HepG2 (cell line): Measurements from ENCODE around the gene NLRC3. TPM values are rescaled to one million over a fixed set of nuclear protein-coding genes. Genes with fewer than 3 reads are reported as not detected.

Experiments
- ATM ChIP-seq: fragments of 450-650 bp; IDR thresholded peaks from 2 replicates; pipeline ENCODE4 v1.7.1; 2017; ENCODE audit warnings: mild to moderate bottlenecking, borderline replicate concordance
- GZF1 ChIP-seq: sonication (generic); formaldehyde crosslinking; IDR thresholded peaks from 2 replicates; pipeline ENCODE4 v1.5.1; 2020; ENCODE audit warnings: mild to moderate bottlenecking, missing genetic modification reagents
- MAZ ChIP-seq, 2 experiments: sonication (generic) in 1 of 2; formaldehyde crosslinking in 1 of 2; IDR thresholded peaks; 2 replicates each; pipeline versions ENCODE4 v1.5.0 to v1.6.1; 2012 to 2020; ENCODE audit warnings: low read depth in 2 of 2, mild to moderate bottlenecking in 2 of 2, borderline replicate concordance in 1 of 2, improper control_type of control experiment in 1 of 2, low read length in 1 of 2, missing genetic modification reagents in 1 of 2, moderate library complexity in 1 of 2
- SCMH1 ChIP-seq: sonication (generic); formaldehyde crosslinking; IDR thresholded peaks from 2 replicates; pipeline ENCODE4 v1.9.0; 2021; ENCODE audit warnings: missing genetic modification reagents, mild to moderate bottlenecking, borderline replicate concordance
- SMYD3 ChIP-seq: sonication (generic); formaldehyde crosslinking; IDR thresholded peaks from 2 replicates; pipeline ENCODE4 v1.8.1; 2023; ENCODE audit warnings: mild to moderate bottlenecking, missing genetic modification reagents
- TBX2 ChIP-seq: sonication (generic); formaldehyde crosslinking; IDR thresholded peaks from 2 replicates; pipeline ENCODE4 v1.5.0; 2020; ENCODE audit warnings: missing genetic modification reagents, mild to moderate bottlenecking, borderline replicate concordance
- ZNF547 ChIP-seq: sonication (generic); formaldehyde crosslinking; IDR thresholded peaks from 2 replicates; pipeline ENCODE4 v1.5.1; 2020; ENCODE audit warnings: mild to moderate bottlenecking, missing genetic modification reagents
- ZNF552 ChIP-seq: sonication (generic); formaldehyde crosslinking; IDR thresholded peaks from 2 replicates; pipeline ENCODE4 v1.9.0; 2022; ENCODE audit warnings: missing genetic modification reagents, mild to moderate bottlenecking, borderline replicate concordance
- ZNF598 ChIP-seq: sonication (generic); formaldehyde crosslinking; IDR thresholded peaks from 2 replicates; pipeline ENCODE4 v1.5.1; 2020; ENCODE audit warnings: mild to moderate bottlenecking, missing genetic modification reagents, borderline replicate concordance
- ZNF605 ChIP-seq: sonication (generic); formaldehyde crosslinking; IDR thresholded peaks from 2 replicates; pipeline ENCODE4 v1.8.0; 2022; ENCODE audit warnings: mild to moderate bottlenecking, missing genetic modification reagents
- ZNF746 ChIP-seq: sonication (generic); formaldehyde crosslinking; IDR thresholded peaks from 2 replicates; pipeline ENCODE4 v1.8.0; 2022; ENCODE audit warnings: mild to moderate bottlenecking, missing genetic modification reagents
- polyA plus RNA-seq, 8 experiments: library from polyadenylated mRNA; depleted of rRNA in 3 of 8; stranded (reverse) in 7 of 8; unstranded in 1 of 8; fragments of >200 nt; fragmentation: Illumina TruSeq in 4 of 8; extraction: Trizol in 4 of 8; gene quantifications; 2 replicates each; pipeline versions ENCODE4 v1.2.1 to v1.2.3, GENCODE V29; 2011 to 2016; ENCODE audit warnings: low read depth in 4 of 8, missing spikeins in 1 of 8, mixed read lengths in 1 of 8; ENCODE audit not compliant: insufficient read depth in 1 of 8
- total RNA-seq, 5 experiments: library from RNA; depleted of rRNA; stranded (reverse); fragments of >200 nt; fragmentation: Illumina TruSeq; extraction: Trizol; gene quantifications; 2 replicates each; pipeline ENCODE4 v1.2.3, GENCODE V29; 2016; ENCODE audit warnings: low read depth in 1 of 5
- TF ChIP-seq, protein P1 (sequence below): sonication (generic); formaldehyde crosslinking; IDR thresholded peaks from 2 replicates; pipeline ENCODE4 v1.5.1; 2020; ENCODE audit warnings: missing genetic modification reagents, mild to moderate bottlenecking, borderline replicate concordance
- TF ChIP-seq, protein P2 (sequence below): sonication (generic); formaldehyde crosslinking; IDR thresholded peaks from 2 replicates; pipeline ENCODE4 v1.5.0; 2020; ENCODE audit warnings: mild to moderate bottlenecking, low read depth, missing genetic modification reagents, borderline replicate concordance
- TF ChIP-seq, protein P3 (sequence below): sonication (generic); formaldehyde crosslinking; IDR thresholded peaks from 2 replicates; pipeline ENCODE4 v1.4.0; 2020; ENCODE audit warnings: mild to moderate bottlenecking, missing genetic modification reagents
- TF ChIP-seq, protein P4 (sequence below): sonication (generic); formaldehyde crosslinking; IDR thresholded peaks from 2 replicates; pipeline ENCODE4 v1.5.0; 2020; ENCODE audit warnings: missing genetic modification reagents
- TF ChIP-seq, protein P5 (sequence below): sonication (generic); formaldehyde crosslinking; IDR thresholded peaks from 2 replicates; pipeline ENCODE4 v1.4.0; 2020; ENCODE audit warnings: missing genetic modification reagents, borderline replicate concordance

Gene NLRC3
- total and polyA plus RNA-seq, 2 of the 13 experiments (the other 11 are each of a cell fraction or from before 2014, with no cell fraction given), result not detected

DNA sequence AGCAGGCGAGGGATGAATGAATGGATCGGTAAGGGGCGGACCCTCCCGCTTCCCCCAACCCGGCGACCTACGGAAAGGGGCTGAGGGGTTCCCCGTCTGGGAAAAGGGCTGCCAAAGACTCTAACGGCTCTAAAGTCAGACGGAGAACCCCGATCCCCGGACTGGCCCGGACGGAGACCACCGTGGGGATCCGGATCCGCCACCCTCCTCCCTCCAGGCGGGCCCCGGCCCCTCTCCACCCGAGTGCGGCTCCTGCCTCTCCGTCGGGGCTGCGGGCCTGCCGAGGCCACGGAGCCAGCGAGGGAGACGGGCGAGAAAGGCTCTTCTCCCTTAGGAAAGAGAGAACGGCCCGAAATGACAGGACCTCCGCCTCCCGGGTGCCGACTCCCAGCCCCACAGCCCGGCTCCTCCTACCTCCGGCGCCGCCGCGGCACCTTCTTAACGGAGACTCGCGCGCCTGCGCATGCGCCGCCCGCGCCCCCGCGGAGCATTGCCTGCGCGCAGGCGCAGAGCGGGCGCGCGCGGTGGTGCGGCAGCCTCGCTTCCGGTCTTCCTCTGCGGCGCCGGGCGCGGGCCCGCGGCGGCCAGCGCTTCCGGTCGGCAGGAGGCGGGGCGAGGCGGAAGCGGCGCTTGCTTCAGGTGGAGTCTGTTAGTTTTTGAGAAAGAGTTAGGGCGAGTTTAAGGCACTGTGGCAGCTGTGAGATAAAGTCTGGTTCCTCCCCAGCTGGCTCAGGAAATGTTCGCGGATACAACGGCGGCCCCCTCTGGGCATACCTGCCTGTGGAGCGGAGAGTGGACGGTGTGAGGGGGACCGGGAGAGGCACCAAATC lies 34.2 kb upstream of the NLRC3 start, which contains the start of gene SLX4 (continued):
- TF ChIP-seq, protein P1, sequence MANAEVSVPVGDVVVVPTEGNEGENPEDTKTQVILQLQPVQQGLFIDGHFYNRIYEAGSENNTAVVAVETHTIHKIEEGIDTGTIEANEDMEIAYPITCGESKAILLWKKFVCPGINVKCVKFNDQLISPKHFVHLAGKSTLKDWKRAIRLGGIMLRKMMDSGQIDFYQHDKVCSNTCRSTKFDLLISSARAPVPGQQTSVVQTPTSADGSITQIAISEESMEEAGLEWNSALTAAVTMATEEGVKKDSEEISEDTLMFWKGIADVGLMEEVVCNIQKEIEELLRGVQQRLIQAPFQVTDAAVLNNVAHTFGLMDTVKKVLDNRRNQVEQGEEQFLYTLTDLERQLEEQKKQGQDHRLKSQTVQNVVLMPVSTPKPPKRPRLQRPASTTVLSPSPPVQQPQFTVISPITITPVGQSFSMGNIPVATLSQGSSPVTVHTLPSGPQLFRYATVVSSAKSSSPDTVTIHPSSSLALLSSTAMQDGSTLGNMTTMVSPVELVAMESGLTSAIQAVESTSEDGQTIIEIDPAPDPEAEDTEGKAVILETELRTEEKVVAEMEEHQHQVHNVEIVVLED (CRISPR knock-in tag), result no peak; the same call in 1 of the 2 replicates
- TF ChIP-seq, protein P2, sequence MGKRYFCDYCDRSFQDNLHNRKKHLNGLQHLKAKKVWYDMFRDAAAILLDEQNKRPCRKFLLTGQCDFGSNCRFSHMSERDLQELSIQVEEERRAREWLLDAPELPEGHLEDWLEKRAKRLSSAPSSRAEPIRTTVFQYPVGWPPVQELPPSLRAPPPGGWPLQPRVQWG (CRISPR knock-in tag), result no peak
- TF ChIP-seq GZF1 (CRISPR knock-in tag) (no peak), ZNF605 (CRISPR knock-in tag) (peak; percentile 28; the same call in 1 of the 2 replicates), SMYD3 (CRISPR knock-in tag) (no peak), MAZ (IDR thresholded peaks at IDR 0.05; ENCODE audit: borderline replicate concordance, low read depth, low read length) (peak; percentile 73; the same call in 1 of the 2 replicates), MAZ (CRISPR knock-in tag; IDR thresholded peaks at IDR 0.05; ENCODE audit: low read depth) (0 out of 2 replicates have a peak, but pooled peaks have one; percentile 56), TBX2 (peak; percentile 71), ZNF746 (CRISPR knock-in tag) (no peak), ZNF552 (CRISPR knock-in tag) (no peak), ATM (no peak), ZNF547 (CRISPR knock-in tag) (no peak), ZNF598 (no peak), SCMH1 (CRISPR knock-in tag) (no peak)
- TF ChIP-seq, protein P3, sequence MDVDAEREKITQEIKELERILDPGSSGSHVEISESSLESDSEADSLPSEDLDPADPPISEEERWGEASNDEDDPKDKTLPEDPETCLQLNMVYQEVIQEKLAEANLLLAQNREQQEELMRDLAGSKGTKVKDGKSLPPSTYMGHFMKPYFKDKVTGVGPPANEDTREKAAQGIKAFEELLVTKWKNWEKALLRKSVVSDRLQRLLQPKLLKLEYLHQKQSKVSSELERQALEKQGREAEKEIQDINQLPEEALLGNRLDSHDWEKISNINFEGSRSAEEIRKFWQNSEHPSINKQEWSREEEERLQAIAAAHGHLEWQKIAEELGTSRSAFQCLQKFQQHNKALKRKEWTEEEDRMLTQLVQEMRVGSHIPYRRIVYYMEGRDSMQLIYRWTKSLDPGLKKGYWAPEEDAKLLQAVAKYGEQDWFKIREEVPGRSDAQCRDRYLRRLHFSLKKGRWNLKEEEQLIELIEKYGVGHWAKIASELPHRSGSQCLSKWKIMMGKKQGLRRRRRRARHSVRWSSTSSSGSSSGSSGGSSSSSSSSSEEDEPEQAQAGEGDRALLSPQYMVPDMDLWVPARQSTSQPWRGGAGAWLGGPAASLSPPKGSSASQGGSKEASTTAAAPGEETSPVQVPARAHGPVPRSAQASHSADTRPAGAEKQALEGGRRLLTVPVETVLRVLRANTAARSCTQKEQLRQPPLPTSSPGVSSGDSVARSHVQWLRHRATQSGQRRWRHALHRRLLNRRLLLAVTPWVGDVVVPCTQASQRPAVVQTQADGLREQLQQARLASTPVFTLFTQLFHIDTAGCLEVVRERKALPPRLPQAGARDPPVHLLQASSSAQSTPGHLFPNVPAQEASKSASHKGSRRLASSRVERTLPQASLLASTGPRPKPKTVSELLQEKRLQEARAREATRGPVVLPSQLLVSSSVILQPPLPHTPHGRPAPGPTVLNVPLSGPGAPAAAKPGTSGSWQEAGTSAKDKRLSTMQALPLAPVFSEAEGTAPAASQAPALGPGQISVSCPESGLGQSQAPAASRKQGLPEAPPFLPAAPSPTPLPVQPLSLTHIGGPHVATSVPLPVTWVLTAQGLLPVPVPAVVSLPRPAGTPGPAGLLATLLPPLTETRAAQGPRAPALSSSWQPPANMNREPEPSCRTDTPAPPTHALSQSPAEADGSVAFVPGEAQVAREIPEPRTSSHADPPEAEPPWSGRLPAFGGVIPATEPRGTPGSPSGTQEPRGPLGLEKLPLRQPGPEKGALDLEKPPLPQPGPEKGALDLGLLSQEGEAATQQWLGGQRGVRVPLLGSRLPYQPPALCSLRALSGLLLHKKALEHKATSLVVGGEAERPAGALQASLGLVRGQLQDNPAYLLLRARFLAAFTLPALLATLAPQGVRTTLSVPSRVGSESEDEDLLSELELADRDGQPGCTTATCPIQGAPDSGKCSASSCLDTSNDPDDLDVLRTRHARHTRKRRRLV (CRISPR knock-in tag), result 0 out of 2 replicates have a peak, but pooled peaks have one; percentile 37
- TF ChIP-seq, protein P4, sequence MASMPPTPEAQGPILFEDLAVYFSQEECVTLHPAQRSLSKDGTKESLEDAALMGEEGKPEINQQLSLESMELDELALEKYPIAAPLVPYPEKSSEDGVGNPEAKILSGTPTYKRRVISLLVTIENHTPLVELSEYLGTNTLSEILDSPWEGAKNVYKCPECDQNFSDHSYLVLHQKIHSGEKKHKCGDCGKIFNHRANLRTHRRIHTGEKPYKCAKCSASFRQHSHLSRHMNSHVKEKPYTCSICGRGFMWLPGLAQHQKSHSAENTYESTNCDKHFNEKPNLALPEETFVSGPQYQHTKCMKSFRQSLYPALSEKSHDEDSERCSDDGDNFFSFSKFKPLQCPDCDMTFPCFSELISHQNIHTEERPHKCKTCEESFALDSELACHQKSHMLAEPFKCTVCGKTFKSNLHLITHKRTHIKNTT (CRISPR knock-in tag), result no peak
- TF ChIP-seq, protein P5, sequence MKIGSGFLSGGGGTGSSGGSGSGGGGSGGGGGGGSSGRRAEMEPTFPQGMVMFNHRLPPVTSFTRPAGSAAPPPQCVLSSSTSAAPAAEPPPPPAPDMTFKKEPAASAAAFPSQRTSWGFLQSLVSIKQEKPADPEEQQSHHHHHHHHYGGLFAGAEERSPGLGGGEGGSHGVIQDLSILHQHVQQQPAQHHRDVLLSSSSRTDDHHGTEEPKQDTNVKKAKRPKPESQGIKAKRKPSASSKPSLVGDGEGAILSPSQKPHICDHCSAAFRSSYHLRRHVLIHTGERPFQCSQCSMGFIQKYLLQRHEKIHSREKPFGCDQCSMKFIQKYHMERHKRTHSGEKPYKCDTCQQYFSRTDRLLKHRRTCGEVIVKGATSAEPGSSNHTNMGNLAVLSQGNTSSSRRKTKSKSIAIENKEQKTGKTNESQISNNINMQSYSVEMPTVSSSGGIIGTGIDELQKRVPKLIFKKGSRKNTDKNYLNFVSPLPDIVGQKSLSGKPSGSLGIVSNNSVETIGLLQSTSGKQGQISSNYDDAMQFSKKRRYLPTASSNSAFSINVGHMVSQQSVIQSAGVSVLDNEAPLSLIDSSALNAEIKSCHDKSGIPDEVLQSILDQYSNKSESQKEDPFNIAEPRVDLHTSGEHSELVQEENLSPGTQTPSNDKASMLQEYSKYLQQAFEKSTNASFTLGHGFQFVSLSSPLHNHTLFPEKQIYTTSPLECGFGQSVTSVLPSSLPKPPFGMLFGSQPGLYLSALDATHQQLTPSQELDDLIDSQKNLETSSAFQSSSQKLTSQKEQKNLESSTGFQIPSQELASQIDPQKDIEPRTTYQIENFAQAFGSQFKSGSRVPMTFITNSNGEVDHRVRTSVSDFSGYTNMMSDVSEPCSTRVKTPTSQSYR (CRISPR knock-in tag), result no peak
